Raji (cell line): Measurements from ENCODE around the gene CFAP61.

Experiments used
- POLR2A ChIP-seq: IDR thresholded peaks from 2 replicates; pipeline ENCODE4 v1.6.1; 2011; ENCODE audit warnings: low read depth, low read length, control low read depth; ENCODE audit not compliant: insufficient read depth

Gene CFAP61

GRCh38 chr20:20338133-20338730 lies 285.9 kb downstream of the CFAP61 start:
- TF ChIP-seq POLR2A, result no peak

DNA sequence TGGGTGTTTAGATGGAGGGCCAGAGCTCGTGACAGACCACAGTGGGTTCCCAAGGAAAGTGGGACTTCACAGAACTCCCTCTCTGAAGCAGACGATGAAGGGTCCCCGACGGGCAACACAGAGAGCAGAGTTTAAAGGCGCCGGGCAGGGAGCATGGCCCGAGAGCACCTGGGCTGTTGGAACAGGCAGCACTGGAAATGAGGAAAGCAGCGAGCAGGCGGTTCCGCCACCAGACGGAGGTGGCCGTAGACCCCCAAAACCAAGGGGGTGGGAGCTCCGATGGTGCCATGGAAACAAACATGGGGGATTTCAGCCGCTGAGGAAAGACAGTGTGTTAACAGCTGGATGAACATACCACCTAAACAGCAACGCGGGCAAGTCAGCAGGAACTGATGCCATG lies 288.1 kb downstream of the CFAP61 start:
- no peak for TF ChIP-seq POLR2A

DNA sequence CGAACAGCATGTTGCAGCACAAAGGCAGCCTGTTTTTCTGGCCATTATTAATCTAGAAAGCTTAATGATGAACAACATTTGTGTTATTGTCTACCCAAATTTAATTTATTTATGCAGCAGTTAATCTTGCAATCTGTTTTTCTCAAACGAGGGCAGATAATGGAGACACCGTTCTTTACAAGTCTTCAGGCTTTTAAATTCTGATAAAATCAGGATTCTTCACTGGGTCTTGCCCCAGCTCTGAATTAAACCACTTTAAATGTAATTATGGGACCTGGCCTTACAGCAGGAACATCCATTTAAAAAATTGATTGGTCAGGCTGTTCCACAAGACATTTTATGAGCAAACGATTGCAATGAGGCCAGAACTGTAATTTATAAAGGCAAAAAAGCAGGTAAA lies 289.0 kb downstream of the CFAP61 start:
- TF ChIP-seq POLR2A, result no peak

DNA sequence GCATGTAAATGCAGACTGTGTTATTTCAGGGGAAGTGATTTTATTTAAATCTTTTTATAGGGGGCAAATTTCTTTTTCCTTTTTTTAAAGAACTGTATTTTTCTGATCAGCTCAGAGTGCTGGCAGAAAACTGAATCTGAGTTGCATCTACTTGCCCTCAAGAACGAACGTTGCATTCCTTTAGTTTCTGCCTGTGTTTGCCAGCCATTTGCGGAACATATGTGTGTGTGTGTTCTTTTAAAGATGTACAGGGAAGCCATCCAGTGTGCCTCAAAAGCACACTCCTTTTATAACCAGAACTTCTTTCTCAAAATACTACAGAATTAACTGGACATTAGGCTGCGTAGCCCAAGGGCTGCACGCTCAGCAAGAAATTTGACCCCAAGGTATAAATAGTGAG lies 289.7 kb downstream of the CFAP61 start:
- no peak for TF ChIP-seq POLR2A

GRCh38 chr20:20343932-20344331 lies 291.6 kb downstream of the CFAP61 start:
- no peak for TF ChIP-seq POLR2A

GRCh38 chr20:20344476-20344875 lies 292.1 kb downstream of the CFAP61 start:
- TF ChIP-seq POLR2A, result no peak

DNA sequence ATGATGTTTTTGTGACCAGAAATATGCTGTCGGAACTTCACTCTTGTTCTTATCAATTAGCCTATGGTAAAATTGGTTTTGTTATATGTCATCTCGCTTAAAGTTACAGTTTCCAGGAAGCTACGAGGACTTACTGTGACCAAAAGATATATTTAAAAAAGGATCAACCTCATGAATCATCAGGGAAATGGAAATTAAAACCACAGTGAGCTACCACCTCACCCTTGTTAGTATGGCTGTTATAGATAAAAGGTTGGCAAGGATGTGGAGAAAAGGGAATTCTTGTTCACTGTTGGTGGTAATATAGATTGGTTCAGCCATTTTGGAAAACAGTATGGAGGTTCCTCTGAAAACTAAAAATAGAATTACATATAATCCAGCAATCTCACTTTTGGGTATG lies 301.2 kb downstream of the CFAP61 start:
- no peak for TF ChIP-seq POLR2A

- no peak for TF ChIP-seq POLR2A
Measured at GRCh38 chr20:20358801-20359200, 306.5 kb downstream of the CFAP61 start.

DNA sequence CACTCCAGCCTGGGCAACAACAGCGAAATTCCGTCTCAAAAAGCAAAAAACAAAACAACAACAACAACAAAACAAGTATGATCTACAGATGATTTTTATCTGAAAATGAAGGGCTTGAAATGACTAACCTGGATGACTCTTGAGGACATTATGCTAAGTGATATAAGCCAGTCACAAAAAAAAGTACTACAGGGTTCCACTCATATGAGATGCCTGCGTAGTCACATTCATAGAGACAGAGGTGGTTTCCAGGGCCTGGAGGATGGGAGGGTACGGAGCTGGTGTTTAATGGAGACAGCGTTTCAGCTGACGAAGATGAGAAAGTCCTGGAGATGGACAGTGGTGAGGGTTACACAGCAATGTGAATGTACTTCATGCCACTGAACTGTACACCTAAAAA lies 307.3 kb downstream of the CFAP61 start:
- TF ChIP-seq POLR2A, result no peak

GRCh38 chr20:20360464-20360863 lies 308.1 kb downstream of the CFAP61 start:
- TF ChIP-seq POLR2A, result no peak

DNA sequence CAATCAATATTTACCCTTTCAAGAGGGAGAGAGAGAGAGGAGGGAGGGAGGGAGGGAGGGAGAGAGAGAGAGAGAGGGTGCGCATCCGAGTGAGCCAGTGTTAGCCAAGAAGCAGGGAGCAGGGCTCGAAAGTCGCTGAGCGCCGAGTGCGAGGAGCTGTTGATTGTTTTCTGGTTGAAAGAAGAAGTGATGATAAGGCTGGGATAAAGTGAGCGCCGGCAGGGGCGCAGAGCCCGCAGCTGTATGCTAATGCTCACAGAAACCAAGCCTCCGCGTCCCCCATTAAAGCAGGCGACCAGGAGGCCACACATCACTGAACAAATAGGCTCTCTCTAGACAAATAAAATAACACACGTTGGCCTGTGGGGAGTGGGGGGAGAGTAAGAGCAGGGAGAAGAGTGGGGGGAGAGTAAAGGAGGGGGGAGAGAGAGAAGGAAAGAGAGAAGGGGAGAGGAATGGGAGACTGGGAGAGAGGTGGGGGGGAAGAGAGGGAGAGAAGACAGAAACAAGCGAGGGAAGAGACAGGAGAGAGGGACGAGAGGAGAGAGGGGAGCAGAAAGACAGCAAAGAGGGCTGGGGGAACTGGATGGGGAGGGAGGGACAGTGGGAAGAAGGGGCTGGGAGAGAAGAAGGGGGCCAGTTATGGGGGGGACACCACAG lies 310.6 kb downstream of the CFAP61 start:
- TF ChIP-seq POLR2A, result no peak

GRCh38 chr20:20363434-20363798 lies 311.1 kb downstream of the CFAP61 start:
- no peak for TF ChIP-seq POLR2A

- TF ChIP-seq POLR2A, result no peak
Measured at GRCh38 chr20:20363799-20364592, 311.7 kb downstream of the CFAP61 start.

DNA sequence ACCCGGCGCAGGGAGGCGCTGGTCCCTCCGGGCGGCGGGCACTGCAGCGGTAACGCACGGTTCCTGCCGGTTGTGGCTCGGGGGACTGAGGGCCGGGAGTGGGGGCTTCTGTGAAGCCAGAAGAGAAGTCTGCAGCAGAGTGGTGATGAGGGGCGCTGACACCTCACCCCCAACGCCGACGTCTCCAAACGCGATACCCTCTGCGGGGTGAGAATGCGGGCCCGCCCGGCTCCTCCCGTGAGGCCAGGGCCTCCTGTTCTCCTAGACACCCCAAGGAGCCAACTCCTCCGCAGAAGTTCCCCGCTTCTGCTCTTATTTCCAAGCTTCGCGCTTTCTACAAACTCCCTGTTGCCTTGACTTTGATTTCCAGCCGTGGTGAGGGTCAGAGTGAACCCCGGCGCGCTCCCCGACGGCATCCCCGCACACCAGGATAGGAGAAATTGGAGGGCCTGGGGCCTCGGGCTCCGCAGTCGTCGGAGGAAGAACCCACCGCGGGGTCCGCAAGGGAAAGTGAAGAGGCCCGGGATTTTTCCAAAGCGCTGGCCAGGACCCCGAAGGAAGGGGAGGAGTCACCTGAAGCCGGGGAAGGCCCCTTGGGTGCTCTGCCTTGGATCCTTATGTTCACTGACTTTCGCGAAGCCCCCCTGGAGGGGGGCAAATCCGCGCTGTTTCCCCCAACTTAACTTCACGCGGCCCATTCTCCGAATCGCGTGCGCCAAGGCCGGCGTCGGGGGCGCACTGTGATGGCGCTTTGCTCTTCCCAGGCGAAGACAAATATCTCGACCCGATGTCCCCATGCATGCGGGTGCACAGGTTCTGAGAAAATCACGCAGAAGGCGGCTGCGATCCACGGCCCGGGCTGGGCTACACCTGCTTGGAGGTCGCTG lies 312.5 kb downstream of the CFAP61 start:
- TF ChIP-seq POLR2A, result no peak

- no peak for TF ChIP-seq POLR2A
Measured at GRCh38 chr20:20365480-20366161, 313.3 kb downstream of the CFAP61 start.
